Endothelial cell of umbilical vein (primary cell): ENCODE data around the gene FAM111B. TPM values are rescaled to one million over a fixed set of nuclear protein-coding genes. Genes with fewer than 3 reads are reported as not detected.

ENCODE experiments used
- BruUV-seq: library from RNA; stranded (reverse); fragments of 400-500 nt; replicated peaks from 2 replicates; lab custom pipeline; 2021; lab: Mats Ljungman, UMichigan
- CTCF ChIA-PET: fragments of 300-600, 350-600 bp; sonication (Branson Sonifier 250); formaldehyde crosslinking; loops from one replicate; lab custom pipeline; 2021; ENCODE audit warnings: antibody characterized with exemption, inconsistent platforms; lab: Charles Lee
- POLR2A ChIA-PET: fragments of 300-600, 350-600 bp; sonication (Branson Sonifier 250); formaldehyde crosslinking; loops from one replicate; lab custom pipeline; 2021; ENCODE audit warnings: antibody characterized with exemption, inconsistent platforms; lab: Charles Lee
- DNase-seq: peaks from one replicate; pipeline ENCODE4 v3.0.0-alpha.2; 2011; ENCODE audit warnings: low read depth, low spot score
- FAIRE-seq: peaks from 2 replicates; lab custom pipeline; 2011; peaks lifted over from hg19 to GRCh38; lab: Jason Lieb, UNC
- H2AFZ ChIP-seq: 2 replicates; pipeline ENCODE4 v1.6.0; 2012; ENCODE audit warnings: low read depth, low read length, control low read depth, inconsistent platforms
- H3K27ac ChIP-seq: 2 replicates; pipeline ENCODE4 v1.5.1; 2011; ENCODE audit warnings: low read depth, mild to moderate bottlenecking, control low read depth, low read length, moderate library complexity; ENCODE audit not compliant: insufficient read depth
- H3K27me3 ChIP-seq, 2 experiments: 2 replicates each; pipeline versions ENCODE4 v1.6.0 to v1.6.1; 2011; ENCODE audit warnings: low read length in 2 of 2, mixed read lengths in 1 of 2; ENCODE audit not compliant: control insufficient read depth in 2 of 2, insufficient read depth in 2 of 2
- H3K36me3 ChIP-seq, 2 experiments: 2 replicates in 1 of 2; 3 replicates in 1 of 2; pipeline ENCODE4 v1.5.1; 2011; ENCODE audit warnings: low read length in 2 of 2, mild to moderate bottlenecking in 1 of 2, moderate library complexity in 1 of 2; ENCODE audit not compliant: control insufficient read depth in 2 of 2, insufficient read depth in 2 of 2; ENCODE audit errors: extremely low read depth in 1 of 2
- H3K4me1 ChIP-seq: 3 replicates; pipeline ENCODE4 v1.5.1; 2011; ENCODE audit warnings: mild to moderate bottlenecking, low read length; ENCODE audit not compliant: control insufficient read depth, insufficient read depth; ENCODE audit errors: extremely low read depth
- H3K4me2 ChIP-seq: 2 replicates; pipeline ENCODE4 v1.6.1; 2011; ENCODE audit warnings: low read length, control low read depth, mixed read lengths; ENCODE audit not compliant: insufficient read depth
- H3K4me3 ChIP-seq, 3 experiments: fragments of 200-600 bp in 1 of 3; sonication (generic), shearing (Covaris generic) in 1 of 3; replicated peaks in 1 of 3; 2 replicates each; pipeline ENCODE4 v1.5.1; 2011 to 2016; ENCODE audit warnings: control low read depth in 3 of 3, low read length in 3 of 3, mild to moderate bottlenecking in 2 of 3, inconsistent platforms in 1 of 3, low read depth in 1 of 3, moderate library complexity in 1 of 3; ENCODE audit not compliant: insufficient read depth in 1 of 3
- H3K79me2 ChIP-seq: 2 replicates; pipeline ENCODE4 v1.6.0; 2012; ENCODE audit warnings: low read length, inconsistent platforms; ENCODE audit not compliant: control insufficient read depth, insufficient read depth
- H3K9ac ChIP-seq: replicated peaks from 2 replicates; pipeline ENCODE3; 2011; ENCODE audit warnings: low read length, control low read depth; ENCODE audit not compliant: insufficient read depth; ENCODE audit errors: extremely low read depth
- H3K9me1 ChIP-seq: replicated peaks from 3 replicates; pipeline ENCODE4 v1.6.0; 2011; ENCODE audit warnings: mild to moderate bottlenecking, low read length; ENCODE audit not compliant: control insufficient read depth, insufficient read depth; ENCODE audit errors: extremely low read depth
- H3K9me3 ChIP-seq: replicated peaks from 2 replicates; pipeline ENCODE4 v1.5.1; 2012; ENCODE audit warnings: low read length, inconsistent platforms; ENCODE audit not compliant: control insufficient read depth, insufficient read depth
- H4K20me1 ChIP-seq: replicated peaks from 2 replicates; pipeline ENCODE3; 2011; ENCODE audit warnings: mild to moderate bottlenecking, low read length; ENCODE audit not compliant: control insufficient read depth, insufficient read depth; ENCODE audit errors: extremely low read depth
- EZH2 ChIP-seq: IDR thresholded peaks from 2 replicates; pipeline ENCODE4 v1.6.1; 2012; ENCODE audit warnings: borderline replicate concordance, low read depth, mild to moderate bottlenecking, moderate library complexity, low read length, inconsistent platforms; ENCODE audit not compliant: severe bottlenecking
- FOS ChIP-seq: IDR thresholded peaks from 2 replicates; pipeline ENCODE4 v1.6.1; 2011; ENCODE audit warnings: mild to moderate bottlenecking, low read length, moderate library complexity, borderline replicate concordance; ENCODE audit not compliant: insufficient read depth
- GATA2 ChIP-seq: IDR thresholded peaks from 2 replicates; pipeline ENCODE4 v1.7.0; 2011; ENCODE audit warnings: low read depth, mild to moderate bottlenecking, moderate library complexity, mixed read lengths, low read length; ENCODE audit not compliant: insufficient read length, insufficient read depth
- JUN ChIP-seq: IDR thresholded peaks from 2 replicates; pipeline ENCODE4 v1.6.1; 2011; ENCODE audit warnings: borderline replicate concordance, low read depth; ENCODE audit not compliant: insufficient read length, insufficient read depth
- MYC ChIP-seq: IDR thresholded peaks from one replicate; pipeline ENCODE4 v1.6.1; 2011; ENCODE audit warnings: mild to moderate bottlenecking, low read depth, low read length
- POLR2A ChIP-seq: IDR thresholded peaks from 2 replicates; pipeline ENCODE4 v1.6.1; 2012; ENCODE audit warnings: low read depth, mild to moderate bottlenecking, control low read depth, low read length
- POLR2AphosphoS5 ChIP-seq: IDR thresholded peaks from 2 replicates; pipeline ENCODE4 v1.6.1; 2012; ENCODE audit warnings: low read depth, mild to moderate bottlenecking, control low read depth, low read length, moderate library complexity; ENCODE audit not compliant: insufficient read depth
- dilution Hi-C: fragments of 300-500 bp; cut with MboI; formaldehyde crosslinking; loops from one replicate; pipeline ENCODE4 v1.15.0; 2019; ENCODE audit warnings: low sequenced_read_pairs; ENCODE audit not compliant: extremely low pct_ligation_motif_present
- intact Hi-C: fragments of 100-400 bp; cut with micrococcal nuclease; formaldehyde crosslinking; loops from one replicate; pipeline ENCODE4 v1.10.0; 2022
- polyA plus RNA-seq, 4 experiments: library from polyadenylated mRNA; depleted of rRNA in 3 of 4; stranded (reverse) in 3 of 4; unstranded in 1 of 4; fragments of >200 nt; gene quantifications; 2 replicates each; pipeline versions ENCODE4 v1.2.1 to v1.2.3, GENCODE V29; 2011 to 2012; ENCODE audit warnings: missing spikeins in 1 of 4
- total RNA-seq: library from RNA; stranded (reverse); gene quantifications from 2 replicates; pipeline ENCODE4 v1.2.3, GENCODE V29; 2021
- TF ChIP-seq, protein P1 (sequence below), 2 donors: IDR thresholded peaks; 1 replicate in 1 of 2; 2 replicates in 1 of 2; pipeline ENCODE4 v1.5.1; 2011; ENCODE audit warnings: low read length in 2 of 2, mild to moderate bottlenecking in 2 of 2, moderate library complexity in 2 of 2, control low read depth in 1 of 2, inconsistent platforms in 1 of 2, low read depth in 1 of 2; ENCODE audit not compliant: insufficient read depth in 1 of 2; ENCODE audit errors: extremely low read depth in 1 of 2
- TF ChIP-seq, protein P2 (sequence below): IDR thresholded peaks from 2 replicates; pipeline ENCODE4 v1.6.1; 2011; ENCODE audit not compliant: insufficient read depth, insufficient read length

Gene FAM111B
- total and polyA plus RNA-seq, 2 donors (not counting 3 experiments of a cell fraction or from before 2014, with no cell fraction given) = 2.7 to 21.9 TPM

- no peak overlapping the region for H3K27ac ChIP-seq
- H3K36me3 ChIP-seq = no peaks in the 10 kb centered on the region
- no peak for TF ChIP-seq FOS
- TF ChIP-seq GATA2 = no peak
- TF ChIP-seq, protein P1, sequence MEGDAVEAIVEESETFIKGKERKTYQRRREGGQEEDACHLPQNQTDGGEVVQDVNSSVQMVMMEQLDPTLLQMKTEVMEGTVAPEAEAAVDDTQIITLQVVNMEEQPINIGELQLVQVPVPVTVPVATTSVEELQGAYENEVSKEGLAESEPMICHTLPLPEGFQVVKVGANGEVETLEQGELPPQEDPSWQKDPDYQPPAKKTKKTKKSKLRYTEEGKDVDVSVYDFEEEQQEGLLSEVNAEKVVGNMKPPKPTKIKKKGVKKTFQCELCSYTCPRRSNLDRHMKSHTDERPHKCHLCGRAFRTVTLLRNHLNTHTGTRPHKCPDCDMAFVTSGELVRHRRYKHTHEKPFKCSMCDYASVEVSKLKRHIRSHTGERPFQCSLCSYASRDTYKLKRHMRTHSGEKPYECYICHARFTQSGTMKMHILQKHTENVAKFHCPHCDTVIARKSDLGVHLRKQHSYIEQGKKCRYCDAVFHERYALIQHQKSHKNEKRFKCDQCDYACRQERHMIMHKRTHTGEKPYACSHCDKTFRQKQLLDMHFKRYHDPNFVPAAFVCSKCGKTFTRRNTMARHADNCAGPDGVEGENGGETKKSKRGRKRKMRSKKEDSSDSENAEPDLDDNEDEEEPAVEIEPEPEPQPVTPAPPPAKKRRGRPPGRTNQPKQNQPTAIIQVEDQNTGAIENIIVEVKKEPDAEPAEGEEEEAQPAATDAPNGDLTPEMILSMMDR (IDR thresholded peaks at IDR 0.05; ENCODE audit: extremely low read depth in 1 of 2, insufficient read depth in 1 of 2, low read depth in 1 of 2, low read length in 2 of 2) = no peak
- TF ChIP-seq POLR2AphosphoS5 = no peak
- TF ChIP-seq, protein P2, sequence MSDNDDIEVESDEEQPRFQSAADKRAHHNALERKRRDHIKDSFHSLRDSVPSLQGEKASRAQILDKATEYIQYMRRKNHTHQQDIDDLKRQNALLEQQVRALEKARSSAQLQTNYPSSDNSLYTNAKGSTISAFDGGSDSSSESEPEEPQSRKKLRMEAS = no peak
- TF ChIP-seq POLR2A = no peak
- no peak for TF ChIP-seq JUN
- TF ChIP-seq EZH2 = no peak
- no peak for TF ChIP-seq MYC
- POLR2A ChIA-PET = no interaction called here
- intact Hi-C loops (no loop called here), dilution Hi-C loops (no loop called here)
- no peaks in the 10 kb centered on the region for H3K79me2 ChIP-seq
- FAIRE-seq (no peak), DNase-seq (no peak)
- peaks cover 4 to 11% of the 10 kb centered on the region in 2 experiments for H3K27me3 ChIP-seq
- no TSS peak for BruUV-seq
- H3K9me3 ChIP-seq = no peaks in the 10 kb centered on the region
- no peaks in the 10 kb centered on the region for H3K9me1 ChIP-seq
- no peaks in the 10 kb centered on the region for H3K4me1 ChIP-seq
- no peak overlapping the region for H3K4me3 ChIP-seq
- no peak overlapping the region for H3K9ac ChIP-seq
- no peak overlapping the region for H3K4me2 ChIP-seq
- no peak overlapping the region for H2AFZ ChIP-seq
- no peaks in the 10 kb centered on the region for H4K20me1 ChIP-seq
- CTCF ChIA-PET = no interaction called here
These were observed 38.0 kb upstream of the FAM111B start for GRCh38 chr11:59069087-59069486.
